T-helper 9 cell (primary cell): Measurements from ENCODE around the gene PIK3CA.
"Not testable (repeated sequence)": the region's sequence is repeated elsewhere in the genome, so short reads cannot be mapped to it uniquely, and the experiment has no call there.

Experiments used
- DNase-seq: peaks from one replicate; pipeline ENCODE4 v3.0.0-alpha.2; 2020
- total RNA-seq, 2 donors: gene quantifications; one replicate each; lab custom pipeline; 2026; lab: John Stamatoyannopoulos, UW

PIK3CA gene
- 126 to 138 reads per million in 2 donors for total RNA-seq

GRCh38 chr3:179147873-179148615 lies at the start of gene PIK3CA:
PIK3CA (plus strand) TSS chr3:179148357; CDS start chr3:179198826, 50,469 bp downstream.
- peak; percentile 88 for DNase-seq

GRCh38 chr3:179098388-179099077 lies 49.6 kb upstream of the PIK3CA start:
- no peak for DNase-seq

GRCh38 chr3:179100652-179101051 lies 47.5 kb upstream of the PIK3CA start:
- no peak for DNase-seq

- no peak for DNase-seq
Measured at GRCh38 chr3:179105881-179106280, 42.3 kb upstream of the PIK3CA start.

GRCh38 chr3:179107617-179108016 lies 40.5 kb upstream of the PIK3CA start:
- no peak for DNase-seq

GRCh38 chr3:179108086-179108485 lies 40.1 kb upstream of the PIK3CA start:
- DNase-seq: no peak

GRCh38 chr3:179113903-179114302 lies 34.3 kb upstream of the PIK3CA start:
- DNase-seq: no peak

- DNase-seq: not testable (repeated sequence)
Measured at GRCh38 chr3:179115444-179115843, 32.7 kb upstream of the PIK3CA start.

- DNase-seq: no peak
Measured at GRCh38 chr3:179116816-179117215, 31.3 kb upstream of the PIK3CA start.

GRCh38 chr3:179132191-179132890 lies 15.8 kb upstream of the PIK3CA start:
- not testable (repeated sequence) for DNase-seq

- no peak for DNase-seq
Measured at GRCh38 chr3:179133575-179133974, 14.6 kb upstream of the PIK3CA start.

GRCh38 chr3:179136195-179136594 lies 12.0 kb upstream of the PIK3CA start:
- DNase-seq: no peak

GRCh38 chr3:179141890-179142289 lies 6.3 kb upstream of the PIK3CA start:
- DNase-seq: no peak

- DNase-seq: no peak
Measured at GRCh38 chr3:179146911-179147513, 1.1 kb upstream of the PIK3CA start.

GRCh38 chr3:179147514-179147872 lies 664 bp upstream of the PIK3CA start:
- peak; percentile 63 for DNase-seq

GRCh38 chr3:179148616-179149405 lies 654 bp downstream of the PIK3CA start:
- peak; percentile 59 for DNase-seq

- peak; percentile 40 for DNase-seq
Measured at GRCh38 chr3:179149406-179149867, 1.3 kb downstream of the PIK3CA start.

- DNase-seq: no peak
Measured at GRCh38 chr3:179149951-179150350, 1.8 kb downstream of the PIK3CA start.

- DNase-seq: no peak
Measured at GRCh38 chr3:179150610-179151009, 2.5 kb downstream of the PIK3CA start.

- DNase-seq: no peak
Measured at GRCh38 chr3:179151474-179151873, 3.3 kb downstream of the PIK3CA start.

GRCh38 chr3:179156170-179156569 lies 8.0 kb downstream of the PIK3CA start:
- no peak for DNase-seq

- no peak for DNase-seq
Measured at GRCh38 chr3:179156775-179157174, 8.6 kb downstream of the PIK3CA start.
